GM06990 (cell line): ENCODE data around the gene CRISPLD2.

Experiments
- DNase-seq: peaks from one replicate; pipeline ENCODE4 v3.0.0-alpha.2; 2011; ENCODE audit not compliant: insufficient read length; ENCODE audit errors: extremely low read depth
- H3K27me3 ChIP-seq: replicated peaks from 2 replicates; pipeline ENCODE4 v1.6.0; 2011; ENCODE audit warnings: low read length; ENCODE audit not compliant: control insufficient read depth, insufficient read depth
- H3K36me3 ChIP-seq: 2 replicates; pipeline ENCODE4 v1.5.1; 2011; ENCODE audit warnings: low read length; ENCODE audit not compliant: control insufficient read depth, insufficient read depth
- H3K4me3 ChIP-seq: replicated peaks from 2 replicates; pipeline ENCODE4 v1.5.1; 2011; ENCODE audit warnings: low read depth, mild to moderate bottlenecking, control low read depth, low read length
- TF ChIP-seq, protein P1 (sequence below): IDR thresholded peaks from 2 replicates; pipeline ENCODE4 v1.5.1; 2011; ENCODE audit warnings: low read length, control low read depth, mild to moderate bottlenecking, inconsistent platforms; ENCODE audit not compliant: insufficient read depth, poor library complexity, severe bottlenecking

CRISPLD2 gene

DNA sequence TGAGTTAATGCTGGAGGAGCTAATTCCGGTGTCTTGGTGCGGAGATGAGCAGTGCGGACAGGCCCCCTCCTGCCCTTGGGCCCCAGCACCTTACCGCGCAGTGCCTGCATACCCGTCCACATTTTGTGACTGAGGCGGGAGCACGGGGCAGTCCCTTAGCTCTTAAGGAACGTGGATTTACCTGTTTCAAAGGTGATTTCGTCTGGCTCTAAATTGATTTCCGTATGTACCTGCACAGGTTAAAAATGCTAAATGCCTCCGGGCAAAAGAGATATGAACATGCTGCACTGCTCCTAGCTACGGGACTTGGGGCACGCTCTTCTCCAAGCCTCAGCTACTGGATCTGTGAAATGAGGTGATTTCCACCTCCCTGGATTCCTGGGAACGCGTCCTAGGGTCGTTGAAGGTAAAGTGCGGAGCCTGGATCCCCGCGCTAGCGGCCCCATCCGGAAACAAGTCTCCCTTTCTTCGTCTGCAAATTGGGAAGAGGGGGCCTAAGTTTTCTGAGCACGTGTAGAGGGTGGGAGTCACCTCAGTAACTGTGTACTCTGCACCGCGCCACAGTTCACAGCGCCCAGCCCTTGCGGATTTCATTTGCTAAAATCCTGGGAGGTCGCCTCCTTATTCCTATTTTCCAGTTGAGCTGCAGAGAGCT, 669 bp upstream of the CRISPLD2 start:
- peaks cover 2% of the 10 kb centered on the region for H3K27me3 ChIP-seq
- no peak overlapping the region for H3K4me3 ChIP-seq
- DNase-seq: no peak
- no peaks in the 10 kb centered on the region for H3K36me3 ChIP-seq
- TF ChIP-seq, protein P1, sequence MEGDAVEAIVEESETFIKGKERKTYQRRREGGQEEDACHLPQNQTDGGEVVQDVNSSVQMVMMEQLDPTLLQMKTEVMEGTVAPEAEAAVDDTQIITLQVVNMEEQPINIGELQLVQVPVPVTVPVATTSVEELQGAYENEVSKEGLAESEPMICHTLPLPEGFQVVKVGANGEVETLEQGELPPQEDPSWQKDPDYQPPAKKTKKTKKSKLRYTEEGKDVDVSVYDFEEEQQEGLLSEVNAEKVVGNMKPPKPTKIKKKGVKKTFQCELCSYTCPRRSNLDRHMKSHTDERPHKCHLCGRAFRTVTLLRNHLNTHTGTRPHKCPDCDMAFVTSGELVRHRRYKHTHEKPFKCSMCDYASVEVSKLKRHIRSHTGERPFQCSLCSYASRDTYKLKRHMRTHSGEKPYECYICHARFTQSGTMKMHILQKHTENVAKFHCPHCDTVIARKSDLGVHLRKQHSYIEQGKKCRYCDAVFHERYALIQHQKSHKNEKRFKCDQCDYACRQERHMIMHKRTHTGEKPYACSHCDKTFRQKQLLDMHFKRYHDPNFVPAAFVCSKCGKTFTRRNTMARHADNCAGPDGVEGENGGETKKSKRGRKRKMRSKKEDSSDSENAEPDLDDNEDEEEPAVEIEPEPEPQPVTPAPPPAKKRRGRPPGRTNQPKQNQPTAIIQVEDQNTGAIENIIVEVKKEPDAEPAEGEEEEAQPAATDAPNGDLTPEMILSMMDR: no peak

DNA sequence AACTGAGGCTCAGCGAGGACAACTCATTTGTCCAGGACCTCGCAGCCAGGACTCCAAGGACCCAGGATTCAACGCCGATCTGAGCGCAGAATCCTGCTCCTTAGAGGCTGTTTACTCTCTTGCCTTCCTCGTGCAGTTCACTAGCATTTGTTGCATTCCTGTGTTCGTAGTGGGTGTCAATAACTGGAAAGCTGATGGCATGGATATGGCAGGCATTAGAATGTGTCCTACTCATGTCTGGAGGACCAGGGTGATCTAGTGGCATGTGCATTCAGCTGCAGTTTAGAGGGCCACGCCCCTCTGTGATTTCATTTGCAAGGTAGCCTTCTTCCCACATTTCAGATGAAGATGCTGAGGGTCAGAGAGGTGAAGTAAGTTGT, 510 bp downstream of the CRISPLD2 start:
- TF ChIP-seq, protein P1: no peak
- Histone ChIP-seq H3K4me3 (no peak overlapping the region), H3K36me3 (no peaks in the 10 kb centered on the region), H3K27me3 (peaks cover 2% of the 10 kb centered on the region)
- no peak for DNase-seq

DNA sequence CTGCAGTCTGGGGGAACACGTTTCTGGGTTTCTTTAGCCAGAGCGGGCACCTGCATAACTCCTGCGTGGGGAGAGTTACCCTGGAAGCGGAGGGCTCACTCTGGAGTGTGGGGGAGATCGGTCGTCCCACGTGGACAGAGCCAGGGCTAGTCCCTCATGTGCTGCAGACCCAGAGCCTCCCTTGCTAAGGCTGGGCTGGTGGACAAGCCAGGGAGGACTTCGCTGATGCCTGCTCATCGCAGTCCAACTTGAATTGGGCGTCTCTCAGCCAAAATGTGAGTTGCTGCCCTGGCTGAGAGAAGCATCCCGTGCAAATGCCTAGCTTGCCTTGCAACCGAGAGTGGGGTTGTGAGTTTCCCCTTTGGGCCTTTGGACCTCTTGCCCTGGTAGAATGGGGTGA, 986 bp downstream of the CRISPLD2 start:
- Histone ChIP-seq H3K27me3 (peaks cover 2% of the 10 kb centered on the region), H3K4me3 (no peak overlapping the region), H3K36me3 (no peaks in the 10 kb centered on the region)
- TF ChIP-seq, protein P1: no peak
- DNase-seq: no peak

DNA sequence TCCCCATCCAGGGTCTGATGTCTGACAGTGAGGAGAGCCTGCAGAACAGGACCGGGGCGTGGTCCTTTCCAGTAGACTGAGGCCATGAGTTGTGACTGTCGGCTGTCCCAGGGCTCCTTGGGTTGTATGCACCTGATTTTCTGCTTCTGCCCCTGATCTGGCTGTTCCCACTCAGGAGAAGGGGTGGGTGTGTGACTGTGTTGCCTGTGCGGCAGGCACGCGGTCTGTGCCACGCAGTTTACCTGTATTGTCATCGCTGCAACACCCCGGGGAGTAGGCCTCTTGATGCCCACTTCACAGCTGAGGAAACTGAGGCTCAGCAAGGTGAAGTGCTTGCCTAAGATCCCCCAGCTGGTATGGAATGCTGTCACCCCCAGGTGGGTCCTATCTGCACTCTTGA, 1.4 kb downstream of the CRISPLD2 start:
- TF ChIP-seq, protein P1: no peak

DNA sequence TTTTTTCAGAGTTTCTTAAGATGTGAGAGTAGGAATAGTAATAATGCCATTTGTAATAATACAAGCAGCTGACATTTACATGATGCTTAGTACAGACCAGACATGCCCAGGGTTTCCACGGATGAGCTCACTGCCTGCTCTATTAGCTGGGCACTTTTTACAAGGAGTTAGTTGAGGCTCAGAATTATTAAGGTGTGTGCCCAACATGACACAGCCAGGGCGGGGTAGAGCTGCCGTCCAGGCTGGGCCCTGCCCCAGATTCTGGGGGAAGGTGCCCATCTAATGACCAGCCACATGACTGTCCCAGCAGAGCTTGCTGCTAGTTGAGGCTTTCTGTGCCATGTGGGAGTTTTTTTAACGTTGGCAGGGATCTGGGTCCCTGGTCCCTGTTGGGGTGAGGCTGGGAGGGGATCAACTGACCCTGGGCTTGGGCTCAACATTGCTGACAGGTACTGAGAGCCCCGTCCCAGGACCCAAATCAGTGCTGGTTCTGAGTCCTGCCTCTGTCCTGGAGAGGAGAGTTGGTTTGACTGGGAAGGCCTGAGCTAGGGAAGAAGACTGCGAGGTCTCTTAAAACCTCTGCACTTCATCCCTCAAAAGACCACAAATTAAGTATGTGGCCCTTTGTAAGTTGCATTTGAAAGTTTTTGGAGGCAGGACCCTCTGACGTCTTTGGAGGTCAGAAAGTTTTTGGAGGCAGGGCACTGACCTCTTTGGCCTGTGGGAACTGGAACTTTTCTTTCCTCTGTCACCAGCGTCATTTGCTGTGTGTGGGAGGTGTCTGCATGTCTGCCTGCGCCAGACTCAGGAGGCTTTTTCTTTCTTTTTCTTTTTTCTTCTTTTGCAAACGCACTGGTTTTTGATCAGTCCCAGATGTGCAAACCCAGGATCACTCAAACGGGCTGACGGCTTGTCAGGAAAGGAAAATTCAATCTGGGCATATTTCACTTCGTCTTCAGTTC, 2.2 kb downstream of the CRISPLD2 start:
- no peak for DNase-seq
- Histone ChIP-seq H3K27me3 (peaks cover 2% of the 10 kb centered on the region), H3K4me3 (no peak overlapping the region), H3K36me3 (no peaks in the 10 kb centered on the region)
- TF ChIP-seq, protein P1: no peak

More for the DNA sequence above, 1.4 kb downstream of the CRISPLD2 start:
- DNase-seq: no peak
- no peak overlapping the region for H3K4me3 ChIP-seq
- no peaks in the 10 kb centered on the region for H3K36me3 ChIP-seq
- peaks cover 2% of the 10 kb centered on the region for H3K27me3 ChIP-seq
